Mucosa of rectum (tissue), 2 donors: ENCODE data around the gene CXCR5.

Experiments used
- H3K27ac ChIP-seq, 2 donors: one replicate each; pipeline ENCODE4 v1.7.0; 2013; ENCODE audit warnings: inconsistent platforms in 2 of 2, low read depth in 2 of 2, low read length in 2 of 2
- H3K27me3 ChIP-seq, 2 donors: one replicate each; pipeline ENCODE4 v1.7.0; 2013; ENCODE audit warnings: low read length in 2 of 2; ENCODE audit not compliant: control insufficient read depth in 2 of 2, insufficient read depth in 2 of 2
- H3K36me3 ChIP-seq, 2 donors: one replicate each; pipeline ENCODE4 v1.7.0; 2013; ENCODE audit warnings: low read length in 2 of 2; ENCODE audit not compliant: control insufficient read depth in 2 of 2, insufficient read depth in 2 of 2
- H3K4me1 ChIP-seq, 2 donors: one replicate each; pipeline ENCODE4 v1.7.0; 2013; ENCODE audit warnings: low read length in 2 of 2, mild to moderate bottlenecking in 1 of 2; ENCODE audit not compliant: control insufficient read depth in 2 of 2, insufficient read depth in 2 of 2
- H3K4me3 ChIP-seq, 2 donors: one replicate each; pipeline ENCODE4 v1.7.0; 2013; ENCODE audit warnings: low read length in 2 of 2
- H3K9ac ChIP-seq, 2 donors: one replicate each; pipeline ENCODE4 v1.7.0; 2013; ENCODE audit warnings: low read length in 2 of 2, low read depth in 1 of 2, mild to moderate bottlenecking in 1 of 2
- H3K9me3 ChIP-seq, 2 donors: one replicate each; pipeline ENCODE4 v1.7.0; 2013; ENCODE audit warnings: low read length in 2 of 2; ENCODE audit not compliant: control insufficient read depth in 2 of 2
- donor health status: healthy.
- donor health status: Normal muscosa, but diverticular disease.

Gene CXCR5

DNA sequence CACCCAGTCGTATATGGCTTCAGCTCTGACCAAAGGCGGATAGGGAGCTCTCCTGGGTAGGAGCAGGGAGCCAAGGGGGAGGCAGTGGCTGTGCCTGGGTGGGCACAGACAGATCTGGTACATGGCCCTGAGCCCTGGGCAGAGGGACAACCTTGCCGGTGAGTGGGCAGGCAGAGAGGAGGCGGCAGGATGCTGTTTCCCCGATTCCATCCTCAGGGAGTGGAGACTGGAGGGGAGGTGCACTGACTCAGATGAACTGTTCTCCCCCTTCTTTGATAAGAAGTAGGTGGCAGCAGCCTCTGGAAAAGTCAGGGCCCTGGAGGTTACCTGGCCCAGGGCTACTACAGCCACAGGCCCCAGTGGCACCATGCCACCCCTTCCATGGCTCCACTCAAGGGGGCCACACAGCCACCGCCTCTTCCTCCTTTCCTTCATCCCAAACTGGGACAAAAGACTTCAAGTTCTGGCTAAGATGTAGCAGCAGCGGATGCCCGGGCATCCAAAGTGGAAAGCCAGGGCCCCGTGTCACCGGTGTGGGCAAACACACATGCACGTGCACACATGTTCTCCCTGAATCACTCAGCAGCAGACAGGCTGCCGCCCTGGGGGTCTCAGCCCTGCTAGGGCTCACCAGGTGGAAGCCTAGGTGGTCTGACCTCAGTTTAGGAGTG is 13.4 kb downstream of the CXCR5 start:
- Histone ChIP-seq H3K27me3 (peaks cover 0 to 2% of the 10 kb centered on the region in 2 donors), H3K36me3 (peaks cover 21 to 28% of the 10 kb centered on the region in 2 donors), H3K4me1 (peaks cover 0 to 5% of the 10 kb centered on the region in 2 donors), H3K4me3 (no peak overlapping the region), H3K9me3 (no peaks in the 10 kb centered on the region), H3K9ac (no peak overlapping the region), H3K27ac (no peak overlapping the region)

DNA sequence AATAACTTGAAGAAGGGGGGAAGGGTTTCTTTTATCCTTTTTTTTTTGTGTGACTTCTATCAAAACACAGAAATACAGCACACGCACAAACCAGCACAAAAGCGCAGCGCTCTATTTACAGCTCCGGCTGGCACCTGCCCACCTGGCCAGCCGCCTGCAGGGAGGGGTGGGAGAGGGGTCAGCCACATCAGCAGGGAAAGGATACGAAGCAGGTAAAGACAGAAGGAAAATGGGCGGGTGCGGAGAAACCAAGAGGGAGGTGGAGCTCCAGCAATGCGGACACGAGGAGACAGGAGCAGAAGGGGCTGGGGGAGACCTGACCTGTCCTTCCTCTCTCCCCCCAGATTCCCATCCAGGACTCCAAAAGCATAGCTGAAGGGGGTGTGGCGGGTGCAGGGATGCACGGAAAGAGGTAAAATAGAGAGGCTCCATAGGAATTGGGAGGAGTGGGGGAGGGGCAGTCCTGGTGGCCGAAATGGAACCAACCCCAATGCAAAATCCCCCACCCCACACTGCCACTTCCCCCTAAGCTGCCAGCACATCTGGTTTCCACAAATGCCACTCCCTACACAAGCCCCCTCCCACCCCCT is 14.1 kb downstream of the CXCR5 start:
- peaks cover 0 to 2% of the 10 kb centered on the region in 2 donors for H3K27me3 ChIP-seq
- no peak overlapping the region for H3K4me3 ChIP-seq
- H3K27ac ChIP-seq: no peak overlapping the region
- peaks cover 21 to 28% of the 10 kb centered on the region in 2 donors for H3K36me3 ChIP-seq
- H3K9ac ChIP-seq: no peak overlapping the region
- H3K4me1 ChIP-seq: peaks cover 0 to 3% of the 10 kb centered on the region in 2 donors
- H3K9me3 ChIP-seq: no peaks in the 10 kb centered on the region

DNA sequence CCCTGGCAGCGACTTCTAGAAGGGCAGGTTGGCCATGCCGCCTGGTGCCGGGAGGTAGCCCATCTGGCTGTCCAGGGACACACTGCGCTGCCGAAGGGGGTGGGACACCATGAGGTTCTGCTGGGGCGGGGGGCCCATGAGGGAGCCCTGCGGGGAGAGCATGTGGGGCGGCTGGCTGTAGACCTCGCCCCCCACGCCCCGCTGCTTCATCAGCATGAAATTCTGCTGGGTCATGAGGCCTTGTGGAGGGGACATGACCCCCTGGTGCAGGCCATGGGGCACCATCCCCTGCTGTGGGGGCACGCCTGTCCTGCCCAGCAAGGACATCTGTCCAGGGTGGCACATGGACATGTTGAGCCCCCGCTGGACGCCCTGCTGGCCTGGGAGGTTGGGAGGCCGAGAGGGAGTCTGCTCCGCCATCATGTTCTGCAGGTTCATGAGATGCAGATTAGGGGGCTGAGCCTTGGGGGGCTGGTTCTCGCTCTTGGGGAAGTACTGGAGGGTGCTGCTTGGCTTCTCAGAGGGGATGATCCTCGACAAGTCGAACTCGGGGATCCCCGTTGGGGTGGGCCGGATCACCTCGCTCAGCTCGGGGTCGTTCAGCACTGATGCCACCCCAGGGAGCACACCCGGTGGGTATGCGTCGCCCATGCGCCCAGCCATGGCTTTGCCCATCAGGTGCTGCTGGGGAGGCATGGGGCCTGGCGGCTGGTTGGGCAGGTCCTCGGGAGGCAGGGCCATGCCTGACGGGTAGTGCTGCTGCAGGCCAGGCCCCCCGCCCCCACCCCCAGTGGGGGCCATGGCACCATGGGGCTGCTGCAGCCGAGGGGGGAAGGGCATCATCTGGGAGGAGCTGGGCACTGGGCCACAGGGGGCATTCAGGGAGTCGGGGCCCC is 15.0 kb downstream of the CXCR5 start:
- Histone ChIP-seq H3K27ac (no peak overlapping the region), H3K9me3 (no peaks in the 10 kb centered on the region), H3K4me3 (no peak overlapping the region), H3K27me3 (peaks cover 0 to 2% of the 10 kb centered on the region in 2 donors), H3K9ac (no peak overlapping the region), H3K36me3 (peaks cover 25 to 32% of the 10 kb centered on the region in 2 donors), H3K4me1 (peaks cover 0 to 3% of the 10 kb centered on the region in 2 donors)

DNA sequence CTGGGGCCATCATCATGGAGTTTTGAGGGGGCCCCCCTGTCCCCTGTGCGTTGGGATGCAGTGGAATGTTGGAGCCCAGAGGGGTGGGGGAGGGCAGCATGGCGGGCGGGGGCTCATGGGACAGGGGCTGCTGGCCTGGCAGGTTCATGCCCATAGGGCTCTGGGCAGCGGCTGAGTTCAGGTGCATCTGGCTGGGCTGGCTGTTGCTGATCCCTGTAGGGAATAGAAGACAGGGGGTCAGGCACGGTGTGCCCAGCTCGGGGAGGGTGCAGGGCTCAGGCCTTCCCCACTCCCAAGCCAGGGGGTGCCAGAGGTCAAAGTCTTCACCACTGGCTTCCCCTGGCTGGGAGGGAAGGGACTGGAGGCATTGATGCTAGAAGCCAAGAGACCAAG is 15.6 kb downstream of the CXCR5 start:
- H3K36me3 ChIP-seq: peaks cover 29 to 33% of the 10 kb centered on the region in 2 donors
- H3K4me3 ChIP-seq: no peak overlapping the region
- H3K27ac ChIP-seq: no peak overlapping the region
- peaks cover 0 to 3% of the 10 kb centered on the region in 2 donors for H3K4me1 ChIP-seq
- no peak overlapping the region for H3K9ac ChIP-seq
- peaks cover 0 to 2% of the 10 kb centered on the region in 2 donors for H3K27me3 ChIP-seq
- no peaks in the 10 kb centered on the region for H3K9me3 ChIP-seq

DNA sequence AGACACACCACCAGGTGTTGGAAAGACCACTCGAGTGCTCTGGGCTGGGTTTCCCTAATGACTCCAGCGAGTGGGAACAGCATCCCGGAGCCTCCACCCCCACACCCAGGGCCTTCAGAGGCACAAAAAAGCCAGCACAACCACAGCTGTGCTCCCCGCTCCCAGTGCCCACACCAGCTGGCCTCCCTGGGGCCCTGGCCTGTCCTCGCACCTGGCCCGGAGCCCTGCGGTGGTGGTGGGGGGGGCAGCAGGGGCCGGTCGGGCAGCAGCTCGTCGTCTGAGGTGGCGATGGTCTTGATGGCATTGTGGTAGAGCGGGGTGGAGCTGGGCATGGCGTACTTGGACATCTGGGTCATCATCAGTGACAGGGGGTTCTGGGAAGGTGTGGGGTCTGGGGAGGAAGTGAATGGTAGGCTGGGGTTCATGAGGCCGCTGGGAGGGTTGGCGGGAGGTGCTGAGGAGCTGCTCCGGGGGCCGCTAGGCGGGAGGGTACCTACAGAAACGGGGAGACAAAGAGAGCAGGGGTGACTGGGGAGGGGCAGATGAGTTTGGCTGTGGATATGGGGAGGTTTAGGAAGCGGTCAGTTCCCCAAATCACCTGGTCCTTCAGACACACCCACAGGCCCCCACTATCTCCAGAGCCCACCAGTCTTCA is 16.1 kb downstream of the CXCR5 start:
- H3K36me3 ChIP-seq: peaks cover 29 to 33% of the 10 kb centered on the region in 2 donors
- no peak overlapping the region for H3K27ac ChIP-seq
- H3K27me3 ChIP-seq: no peaks in the 10 kb centered on the region
- H3K4me3 ChIP-seq: no peak overlapping the region
- no peak overlapping the region for H3K9ac ChIP-seq
- no peaks in the 10 kb centered on the region for H3K9me3 ChIP-seq
- H3K4me1 ChIP-seq: peaks cover 0 to 3% of the 10 kb centered on the region in 2 donors

DNA sequence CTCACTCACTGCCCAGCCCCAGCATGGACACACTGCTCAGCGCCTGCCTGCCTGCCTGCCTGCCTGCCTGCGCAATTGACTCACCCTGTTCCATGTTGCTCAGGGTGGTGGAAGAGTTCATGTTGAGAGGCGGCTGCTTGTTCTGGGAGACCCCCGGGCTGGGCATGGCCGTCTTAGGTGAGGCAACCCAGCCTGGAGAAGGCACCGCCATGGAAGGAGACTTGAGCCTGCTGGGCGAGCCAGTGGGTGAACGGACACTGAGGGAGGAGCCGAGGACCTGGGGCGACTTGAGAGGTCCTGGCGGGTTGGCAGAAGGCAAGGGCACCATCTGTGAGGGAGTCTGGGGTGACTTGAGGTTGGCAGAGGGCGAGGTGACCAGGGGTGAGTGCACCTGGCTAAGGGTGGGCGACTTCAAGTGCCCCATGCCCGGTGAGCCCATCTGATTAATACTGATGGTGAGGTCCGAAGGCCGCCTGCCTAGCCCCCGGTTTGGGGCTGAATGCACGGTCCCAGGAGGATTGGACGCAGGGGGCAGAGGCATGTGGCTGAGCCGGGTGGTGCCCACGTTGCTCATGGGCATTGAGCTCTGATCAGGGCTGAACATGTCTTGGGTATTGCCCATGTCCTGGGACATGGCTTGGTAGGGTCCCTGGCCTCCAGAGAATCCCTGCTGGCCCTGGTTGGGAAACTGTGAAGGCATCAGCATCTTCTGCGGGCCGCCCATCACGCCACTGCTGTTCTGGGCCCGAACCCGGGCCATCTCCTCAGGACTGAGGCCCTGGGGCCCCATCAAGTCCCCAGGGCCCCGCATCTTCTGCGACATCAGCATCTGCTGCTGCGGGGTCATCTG is 17.1 kb downstream of the CXCR5 start:
- H3K9me3 ChIP-seq: no peaks in the 10 kb centered on the region
- H3K27ac ChIP-seq: no peak overlapping the region
- peaks cover 29 to 33% of the 10 kb centered on the region in 2 donors for H3K36me3 ChIP-seq
- H3K27me3 ChIP-seq: no peaks in the 10 kb centered on the region
- no peak overlapping the region for H3K4me3 ChIP-seq
- H3K4me1 ChIP-seq: peaks cover 0 to 1% of the 10 kb centered on the region in 2 donors
- no peak overlapping the region for H3K9ac ChIP-seq

DNA sequence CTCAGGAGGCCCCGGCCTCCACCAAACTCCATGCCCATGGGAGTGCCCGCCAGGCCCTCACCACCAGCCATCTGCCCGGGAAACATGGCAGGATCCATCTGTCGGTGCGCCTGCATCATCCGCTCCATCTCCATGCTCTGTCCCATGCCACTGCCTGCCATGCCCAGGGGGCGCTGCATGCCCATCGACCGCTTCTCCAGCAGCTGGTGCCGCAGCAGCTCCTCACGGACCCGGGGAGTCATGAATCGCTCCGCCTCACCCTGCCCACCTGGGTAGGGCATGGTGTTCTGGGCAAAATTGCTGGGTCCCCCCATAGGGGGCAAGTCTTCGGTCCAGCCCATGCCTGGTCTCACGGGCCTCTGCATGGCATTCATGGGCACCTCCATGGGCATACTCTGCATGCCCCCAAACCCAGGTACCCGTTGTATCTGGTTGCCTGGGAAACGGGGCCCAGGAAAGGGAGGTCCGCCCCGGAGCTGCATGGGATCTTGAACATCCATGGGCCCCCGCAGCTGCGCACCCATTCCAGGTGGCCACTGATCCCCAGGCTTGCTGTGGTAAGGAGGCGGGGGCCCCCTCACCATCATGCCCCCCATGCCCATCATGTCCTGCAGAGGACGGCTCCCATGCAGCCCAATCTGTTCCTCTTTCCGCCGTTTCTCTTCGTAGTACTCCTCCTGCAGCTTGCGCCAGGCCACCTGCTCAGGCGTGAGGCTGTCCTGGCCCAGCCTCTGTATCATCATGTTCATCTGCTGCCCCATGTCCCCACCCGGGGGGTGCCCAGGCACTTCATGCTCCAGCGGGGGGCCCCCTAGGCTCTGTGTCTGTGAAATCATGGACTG is 18.0 kb downstream of the CXCR5 start:
- Histone ChIP-seq H3K4me1 (peaks cover 0 to under 1% of the 10 kb centered on the region in 2 donors), H3K9me3 (no peaks in the 10 kb centered on the region), H3K27me3 (no peaks in the 10 kb centered on the region), H3K27ac (no peak overlapping the region), H3K4me3 (no peak overlapping the region), H3K9ac (no peak overlapping the region), H3K36me3 (peaks cover 33 to 35% of the 10 kb centered on the region in 2 donors)

DNA sequence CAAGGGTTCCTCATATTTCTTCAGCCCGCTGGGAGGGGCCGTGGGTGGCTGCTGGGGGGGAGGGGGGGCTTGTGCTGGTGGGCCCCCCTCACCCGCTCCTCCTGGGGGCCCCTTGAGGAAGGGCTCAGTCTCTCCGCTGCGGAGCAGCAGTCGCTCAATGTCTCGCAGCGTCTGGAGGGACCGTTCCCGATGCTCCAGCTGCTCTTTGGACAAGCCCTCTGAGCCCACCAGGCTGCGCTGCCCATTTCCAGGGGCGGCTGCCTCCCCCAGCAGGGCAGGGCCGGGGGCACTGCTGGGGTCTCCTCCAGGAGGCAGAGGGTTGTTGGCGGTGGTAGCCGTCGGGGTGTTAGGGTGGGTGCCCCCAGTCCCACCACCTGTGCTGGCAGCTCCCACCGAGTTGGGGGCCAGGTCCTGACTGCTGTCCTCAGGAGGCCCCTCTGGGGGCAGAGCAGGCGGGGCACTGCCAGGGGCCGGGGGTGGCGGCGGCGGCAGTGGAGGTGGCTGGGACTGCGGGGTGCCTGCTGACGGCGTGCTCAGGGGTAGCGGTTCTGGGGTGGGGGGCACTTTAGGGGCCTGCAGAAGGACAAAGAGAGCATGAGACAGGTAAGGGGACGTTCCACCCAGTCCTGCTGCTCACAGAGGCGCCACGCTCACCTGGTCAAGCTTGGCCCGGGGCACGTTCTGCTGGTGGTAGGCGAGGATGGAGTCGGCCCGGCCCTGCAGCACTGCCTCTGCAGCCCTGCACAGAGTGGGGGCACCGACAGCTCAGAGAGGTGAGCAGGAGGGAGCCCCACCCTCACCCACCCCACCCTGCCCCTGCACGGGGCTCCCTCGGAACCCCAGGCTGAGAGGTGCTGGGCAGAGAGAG is 18.9 kb downstream of the CXCR5 start:
- H3K27me3 ChIP-seq: no peaks in the 10 kb centered on the region
- H3K4me1 ChIP-seq: peaks cover 5 to 9% of the 10 kb centered on the region in 2 donors
- peaks cover 31 to 38% of the 10 kb centered on the region in 2 donors for H3K36me3 ChIP-seq
- no peak overlapping the region for H3K27ac ChIP-seq
- no peak overlapping the region for H3K4me3 ChIP-seq
- H3K9ac ChIP-seq: no peak overlapping the region
- no peaks in the 10 kb centered on the region for H3K9me3 ChIP-seq
